H1 (cell line): ENCODE results near the gene GLDC. TPM values are rescaled to one million over a fixed set of nuclear protein-coding genes. Genes with fewer than 3 reads are reported as not detected.

Experiments
- ASH2L ChIP-seq: fragments of 200-600, 300-600 bp; sonication (generic); IDR thresholded peaks from one replicate; pipeline ENCODE4 v1.7.1; 2017; ENCODE audit warnings: low read length
- EGR1 ChIP-seq: IDR thresholded peaks from 2 replicates; pipeline ENCODE4 v1.6.1; 2011; ENCODE audit warnings: low read depth, low read length, borderline replicate concordance
- HDAC6 ChIP-seq: IDR thresholded peaks from one replicate; pipeline ENCODE4 v1.7.1; 2012; ENCODE audit warnings: low read depth, mild to moderate bottlenecking, inconsistent platforms, low read length, moderate library complexity
- JUND ChIP-seq: IDR thresholded peaks from 2 replicates; pipeline ENCODE4 v1.6.1; 2011; ENCODE audit warnings: mild to moderate bottlenecking, improper control_type of control experiment, low read length
- KDM4A ChIP-seq: IDR thresholded peaks from one replicate; pipeline ENCODE4 v1.7.1; 2012; ENCODE audit warnings: low read depth, mild to moderate bottlenecking, moderate library complexity, low read length, inconsistent platforms; ENCODE audit not compliant: severe bottlenecking
- KDM5A ChIP-seq: fragments of 200-600 bp; IDR thresholded peaks from 2 replicates; pipeline ENCODE4 v1.7.1; 2012; ENCODE audit warnings: mild to moderate bottlenecking, low read length, inconsistent platforms, mixed read lengths
- PHF8 ChIP-seq: fragments of 200-600 bp; sonication (generic); conservative IDR thresholded peaks from 2 replicates; pipeline ENCODE4 v1.7.1; 2012; ENCODE audit warnings: low read depth, mild to moderate bottlenecking, inconsistent platforms, low read length, moderate library complexity
- POLR2A ChIP-seq, 2 experiments: IDR thresholded peaks; 1 replicate in 1 of 2; 2 replicates in 1 of 2; pipeline ENCODE4 v1.6.1; 2011; ENCODE audit warnings: low read depth in 2 of 2, low read length in 2 of 2, mild to moderate bottlenecking in 2 of 2; ENCODE audit errors: control extremely low read depth in 1 of 2
- POU5F1 ChIP-seq: IDR thresholded peaks from 2 replicates; pipeline ENCODE4 v1.6.1; 2011; ENCODE audit warnings: low read depth, mild to moderate bottlenecking, low read length, moderate library complexity
- RBBP5 ChIP-seq: IDR thresholded peaks from 2 replicates; pipeline ENCODE4 v1.7.1; 2012; ENCODE audit warnings: low read depth, mild to moderate bottlenecking, inconsistent platforms, low read length, moderate library complexity, borderline replicate concordance
- SAP30 ChIP-seq: fragments of 300-600 bp; sonication (generic); IDR thresholded peaks from 2 replicates; pipeline ENCODE4 v1.7.1; 2012; ENCODE audit warnings: low read length, moderate library complexity, mild to moderate bottlenecking, inconsistent platforms; ENCODE audit not compliant: insufficient read depth, insufficient replicate concordance
- SIN3A ChIP-seq, 2 experiments: IDR thresholded peaks in 1 of 2; conservative IDR thresholded peaks in 1 of 2; 2 replicates each; pipeline ENCODE4 v1.6.1; 2011 to 2012; ENCODE audit warnings: low read length in 2 of 2, improper control_type of control experiment in 1 of 2, low read depth in 1 of 2, mild to moderate bottlenecking in 1 of 2
- TAF1 ChIP-seq: IDR thresholded peaks from 2 replicates; pipeline ENCODE4 v1.6.1; 2011; ENCODE audit warnings: mild to moderate bottlenecking, low read depth, low read length
- TBP ChIP-seq: IDR thresholded peaks from 2 replicates; pipeline ENCODE4 v1.6.1; 2011; ENCODE audit warnings: low read depth, low read length, improper control_type of control experiment
- TCF12 ChIP-seq: IDR thresholded peaks from 2 replicates; pipeline ENCODE4 v1.6.1; 2011; ENCODE audit warnings: low read depth, mild to moderate bottlenecking, low read length
- ZNF274 ChIP-seq: IDR thresholded peaks from 2 replicates; pipeline ENCODE4 v1.7.0; 2012; ENCODE audit warnings: low read length, borderline replicate concordance; ENCODE audit errors: extremely low read depth
- polyA plus RNA-seq, 7 experiments: library from polyadenylated mRNA; depleted of rRNA in 3 of 7; stranded (reverse) in 5 of 7; unstranded in 2 of 7; fragments of >200 nt in 5 of 7; fragments of 200-250 nt in 2 of 7; gene quantifications; 1 replicate in 5 of 7; 2 replicates in 1 of 7; 4 replicates in 1 of 7; pipeline versions ENCODE4 v1.2.1 to v1.2.3, GENCODE V29; 2011 to 2013; ENCODE audit warnings: missing spikeins in 2 of 7, mixed read lengths in 2 of 7
- total RNA-seq: library from RNA; stranded (reverse); fragmentation: NEBNext Ultra II Directional; extraction: Animal tissue kit (Norgen Biotek cat#: 25700); gene quantifications from 2 replicates; pipeline ENCODE4 v1.2.1, GENCODE V29; 2021
- TF ChIP-seq, protein P1 (sequence below): IDR thresholded peaks from 2 replicates; pipeline ENCODE4 v1.6.1; 2012; ENCODE audit warnings: inconsistent platforms

GLDC gene
- total and polyA plus RNA-seq, 2 of the 8 experiments (the other 6 are each of a cell fraction or from before 2014, with no cell fraction given), result 48.8 to 101 TPM

DNA sequence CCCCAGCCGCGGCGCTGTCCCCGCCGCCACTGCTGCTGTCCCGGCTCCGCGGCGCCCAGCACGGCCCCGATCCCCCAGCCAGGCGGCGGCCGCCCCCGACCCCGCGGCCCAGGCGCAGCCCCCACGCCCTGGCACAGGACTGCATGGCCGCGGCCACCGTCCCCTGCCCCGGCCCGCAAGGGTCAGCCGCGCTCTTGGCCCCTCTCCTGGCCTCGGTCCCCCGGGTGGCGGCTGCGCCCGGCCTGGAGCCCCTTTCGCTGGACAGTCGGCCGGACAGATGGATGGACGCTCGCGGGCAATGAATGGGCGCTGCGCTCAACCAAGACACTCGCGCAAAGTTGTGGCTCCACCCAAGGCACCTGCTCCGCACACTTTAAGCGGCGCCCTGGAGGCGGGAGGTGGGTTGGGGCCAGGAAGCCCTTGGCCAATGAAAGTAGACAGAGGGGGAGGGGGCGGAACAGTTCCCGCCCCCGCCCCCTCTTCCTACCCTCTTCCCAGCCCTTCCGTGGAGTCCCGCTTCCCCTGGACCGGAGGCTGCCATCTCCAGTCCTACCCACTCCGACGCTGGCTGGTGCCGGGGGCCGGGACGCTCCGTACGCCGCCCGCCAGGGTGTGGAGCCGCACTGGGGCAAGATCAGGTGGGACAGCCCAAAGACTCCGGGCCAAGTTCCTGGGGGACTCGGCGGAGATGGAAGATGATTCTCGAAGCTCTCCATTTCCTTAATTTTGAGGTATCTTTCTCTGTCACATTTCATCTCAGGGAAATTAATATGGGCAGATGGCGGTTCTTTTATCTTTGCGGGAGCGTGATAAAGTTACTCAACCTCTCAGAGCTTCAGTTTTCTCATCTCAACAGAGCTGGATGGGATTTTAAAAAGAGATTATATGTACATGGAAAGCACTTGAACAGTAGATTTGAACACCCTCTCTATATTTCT, at the start of gene GLDC (continued):
- TF ChIP-seq POU5F1 (no peak), ASH2L (peak; percentile 41), EGR1 (peak; percentile 82; the same call in 1 of the 2 replicates), KDM5A (0 out of 2 replicates have a peak, but pooled peaks have one; percentile 33), JUND (no peak), PHF8 (peak; percentile 49; the same call in 1 of the 2 replicates), SIN3A (conservative IDR thresholded peaks at IDR 0.05 in 1 of 2, IDR thresholded peaks at IDR 0.05 in 1 of 2; ENCODE audit: low read depth in 1 of 2, low read length in 2 of 2) (0 out of 4 replicates have a peak, but pooled peaks of 1 of the 2 experiments have one; percentile 22), ZNF274 (no peak), TCF12 (no peak), TBP (peak; percentile 82), POLR2A (IDR thresholded peaks at IDR 0.05; ENCODE audit: control extremely low read depth in 1 of 2, low read depth in 2 of 2, low read length in 2 of 2) (peak; percentile 31 to 69), KDM4A (peak; percentile 64), RBBP5 (0 out of 2 replicates have a peak, but pooled peaks have one; percentile 33), HDAC6 (no peak), TAF1 (peak; percentile 69), SAP30 (peak; percentile 30)
- TF ChIP-seq, protein P1, sequence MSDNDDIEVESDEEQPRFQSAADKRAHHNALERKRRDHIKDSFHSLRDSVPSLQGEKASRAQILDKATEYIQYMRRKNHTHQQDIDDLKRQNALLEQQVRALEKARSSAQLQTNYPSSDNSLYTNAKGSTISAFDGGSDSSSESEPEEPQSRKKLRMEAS, result peak; percentile 89
